Stimulated activated CD4-positive, alpha-beta T cell treated with anti-CD3 and anti-CD28 coated beads, Interleukin-12 subunit alpha, Interleukin-12 subunit beta, amount 100 ng/mL, for 24 hours (primary cell): ENCODE data around the gene INSM1.
"Not testable (repeated sequence)": the region's sequence is repeated elsewhere in the genome, so short reads cannot be mapped to it uniquely, and the experiment has no call there.

ENCODE experiments used
- DNase-seq, 2 experiments: peaks; one replicate each; pipeline ENCODE4 v3.0.0-alpha.2; 2020; ENCODE audit warnings: low read depth in 2 of 2

Gene INSM1, protein sequence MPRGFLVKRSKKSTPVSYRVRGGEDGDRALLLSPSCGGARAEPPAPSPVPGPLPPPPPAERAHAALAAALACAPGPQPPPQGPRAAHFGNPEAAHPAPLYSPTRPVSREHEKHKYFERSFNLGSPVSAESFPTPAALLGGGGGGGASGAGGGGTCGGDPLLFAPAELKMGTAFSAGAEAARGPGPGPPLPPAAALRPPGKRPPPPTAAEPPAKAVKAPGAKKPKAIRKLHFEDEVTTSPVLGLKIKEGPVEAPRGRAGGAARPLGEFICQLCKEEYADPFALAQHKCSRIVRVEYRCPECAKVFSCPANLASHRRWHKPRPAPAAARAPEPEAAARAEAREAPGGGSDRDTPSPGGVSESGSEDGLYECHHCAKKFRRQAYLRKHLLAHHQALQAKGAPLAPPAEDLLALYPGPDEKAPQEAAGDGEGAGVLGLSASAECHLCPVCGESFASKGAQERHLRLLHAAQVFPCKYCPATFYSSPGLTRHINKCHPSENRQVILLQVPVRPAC

DNA sequence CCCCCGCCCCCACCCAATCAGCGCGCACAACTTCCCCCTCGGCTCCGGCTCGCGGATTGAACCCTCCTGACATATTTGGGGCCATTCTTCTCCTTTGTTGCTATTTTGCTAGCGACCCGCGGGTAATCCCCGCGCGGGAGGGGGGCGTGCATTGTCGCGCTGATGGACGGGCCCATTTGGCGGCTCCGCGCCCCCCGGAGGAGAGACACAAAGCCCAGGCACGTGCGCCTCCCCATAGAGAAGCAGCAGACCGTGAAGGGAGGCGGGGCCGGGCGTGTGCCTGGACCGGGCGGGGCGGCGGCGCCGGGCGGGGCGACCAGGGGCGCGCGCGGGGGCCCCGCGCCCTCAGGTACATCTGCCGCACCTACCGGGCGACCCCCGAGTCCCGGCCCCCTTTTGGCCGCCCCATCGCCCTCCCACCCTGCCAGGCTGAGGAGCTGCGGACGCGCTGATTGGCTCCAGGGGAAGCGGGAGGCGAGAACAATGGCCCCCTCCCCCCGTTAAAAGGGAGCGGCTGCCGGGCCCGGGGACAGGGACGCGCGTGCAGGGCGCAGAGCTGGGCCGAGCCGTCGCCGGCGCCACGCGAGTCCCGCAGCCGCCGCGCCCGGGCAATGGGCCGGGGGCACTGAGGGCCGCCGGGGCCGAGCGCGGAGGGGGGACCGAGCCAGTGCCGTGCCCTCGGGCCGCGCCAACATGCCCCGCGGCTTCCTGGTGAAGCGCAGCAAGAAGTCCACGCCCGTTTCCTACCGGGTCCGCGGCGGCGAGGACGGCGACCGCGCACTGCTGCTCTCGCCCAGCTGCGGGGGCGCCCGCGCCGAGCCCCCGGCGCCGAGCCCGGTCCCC, at the start of gene INSM1:
Gene INSM1 (plus strand): TSS at position 530 of the 843 bp plus-strand sequence. CDS start 164 bp downstream, at position 694.
- DNase-seq: peak in 1 of 2 experiments; percentile 38

DNA sequence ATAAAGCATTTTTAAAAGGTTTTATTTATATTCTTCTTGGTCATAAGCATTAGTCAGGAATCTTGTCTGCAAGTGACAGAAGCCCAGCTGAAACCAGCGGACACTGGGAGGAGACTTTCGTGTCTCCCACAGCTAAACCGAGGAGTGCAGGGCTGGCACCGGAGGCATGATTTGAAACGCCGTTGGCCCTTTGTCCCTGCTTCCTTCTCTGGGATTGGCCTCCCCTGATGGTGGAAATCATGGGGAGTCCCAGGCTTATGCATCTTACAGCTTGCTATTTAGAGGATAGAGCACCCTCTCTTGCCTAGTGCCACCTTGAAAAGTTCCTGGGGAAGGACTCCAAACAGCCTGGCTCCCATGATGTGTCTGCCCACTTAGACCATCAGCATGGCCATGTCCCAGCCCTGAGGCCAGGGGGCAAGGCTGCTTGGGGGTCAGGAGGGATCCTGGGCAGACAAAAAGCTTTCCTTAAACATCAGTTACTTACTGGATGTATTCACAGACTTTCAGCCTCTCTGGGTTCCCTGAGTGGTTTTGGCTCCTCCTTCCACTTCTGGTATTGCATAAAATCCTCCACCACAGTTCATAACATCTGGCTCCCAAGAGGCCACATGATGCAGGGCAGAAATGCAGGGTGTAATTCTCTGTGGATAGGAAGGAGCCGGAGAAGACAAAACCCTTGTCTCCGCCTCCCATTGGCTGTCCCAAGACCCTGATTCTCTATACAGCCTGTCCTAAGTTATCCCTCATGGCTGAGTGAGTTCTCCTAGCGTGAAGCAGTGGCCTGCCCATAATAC, 49.3 kb upstream of the INSM1 start:
- DNase-seq: no peak

DNA sequence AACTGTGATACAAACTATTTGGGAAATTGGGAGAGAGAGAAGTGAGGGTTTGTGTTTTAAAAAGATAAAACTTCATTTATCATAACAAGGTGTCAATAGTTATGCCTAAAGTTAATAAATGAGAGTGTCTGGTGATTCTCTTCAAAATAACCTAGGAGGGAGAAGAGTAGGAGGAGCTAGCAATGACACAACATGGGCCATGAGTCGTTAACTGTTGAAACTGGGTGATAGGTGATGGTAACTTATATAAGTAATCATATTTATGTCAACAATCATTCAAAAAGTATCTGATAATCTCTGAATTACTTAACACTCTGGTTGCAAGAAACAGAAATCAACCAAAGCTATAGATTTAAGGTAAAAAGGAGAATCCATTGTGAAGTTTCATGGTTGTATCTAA, 46.8 kb upstream of the INSM1 start:
- DNase-seq: no peak

DNA sequence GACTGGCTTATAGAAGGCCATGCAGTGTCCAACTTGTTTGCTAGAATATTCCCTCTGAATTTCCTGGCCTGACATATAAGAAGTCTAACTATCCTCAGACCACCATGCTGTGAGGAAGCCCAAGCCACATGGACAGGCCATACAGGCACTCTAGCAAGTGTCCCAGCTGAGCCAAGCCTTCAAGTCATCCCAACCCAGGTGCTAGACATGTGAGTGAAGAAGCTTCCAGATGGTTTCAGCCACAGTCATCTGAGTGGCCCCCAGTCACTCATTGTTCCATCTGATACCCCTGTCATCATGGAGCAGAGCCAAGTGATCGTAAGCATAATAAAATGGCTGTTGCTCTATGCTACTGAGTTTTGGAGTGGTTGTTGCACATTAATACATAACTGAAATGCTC, 46.0 kb upstream of the INSM1 start:
- no peak for DNase-seq

GRCh38 chr20:20322912-20323311, 45.0 kb upstream of the INSM1 start:
- DNase-seq: no peak

GRCh38 chr20:20327746-20328145, 40.2 kb upstream of the INSM1 start:
- no peak for DNase-seq

DNA sequence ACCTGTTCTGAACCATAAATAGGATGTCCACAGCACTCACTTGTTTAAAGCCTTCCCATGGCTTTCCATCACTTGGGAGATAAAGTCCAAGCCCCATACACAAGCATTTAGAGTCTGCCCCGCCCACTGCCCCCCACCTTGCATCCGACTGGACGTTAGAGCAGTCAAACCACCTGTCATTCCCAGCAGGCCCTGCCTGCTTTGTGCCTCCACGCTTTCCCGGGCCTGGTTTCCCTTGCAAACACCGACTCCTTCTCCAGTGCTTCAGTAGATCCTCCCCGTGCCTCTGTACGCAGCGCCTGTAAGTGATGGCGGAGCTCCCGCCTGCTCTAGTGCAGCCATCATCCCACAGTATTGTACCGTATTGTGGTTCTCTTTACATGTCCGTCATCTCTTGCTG, 38.3 kb upstream of the INSM1 start:
- DNase-seq: no peak

DNA sequence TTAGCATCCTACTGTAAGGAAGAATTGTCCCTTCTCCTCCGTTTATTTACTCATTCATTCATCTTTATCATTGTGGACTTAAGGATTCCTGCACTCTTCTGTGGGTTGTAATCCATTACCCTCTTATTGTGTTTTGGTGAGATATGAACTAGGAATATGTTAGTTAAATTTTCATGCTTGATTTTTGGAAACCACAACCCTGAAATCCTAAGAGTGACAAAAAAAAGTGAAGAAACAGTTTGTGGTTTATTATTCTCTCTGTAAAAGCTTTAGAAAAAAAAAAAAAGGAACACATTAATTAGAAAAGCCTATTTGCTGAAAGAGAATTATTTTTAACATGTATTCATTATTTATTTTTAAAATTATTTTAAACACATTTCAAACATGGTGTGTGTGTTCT, 36.7 kb upstream of the INSM1 start:
- no peak for DNase-seq

- DNase-seq: no peak
Observed at GRCh38 chr20:20331817-20332216, 36.1 kb upstream of the INSM1 start.

- DNase-seq: no peak
Observed at GRCh38 chr20:20333866-20334265, 34.0 kb upstream of the INSM1 start.

- no peak for DNase-seq
Observed at GRCh38 chr20:20334489-20334888, 33.4 kb upstream of the INSM1 start.

GRCh38 chr20:20338133-20338730, 29.7 kb upstream of the INSM1 start:
- no peak for DNase-seq

GRCh38 chr20:20340443-20340842, 27.5 kb upstream of the INSM1 start:
- no peak for DNase-seq

DNA sequence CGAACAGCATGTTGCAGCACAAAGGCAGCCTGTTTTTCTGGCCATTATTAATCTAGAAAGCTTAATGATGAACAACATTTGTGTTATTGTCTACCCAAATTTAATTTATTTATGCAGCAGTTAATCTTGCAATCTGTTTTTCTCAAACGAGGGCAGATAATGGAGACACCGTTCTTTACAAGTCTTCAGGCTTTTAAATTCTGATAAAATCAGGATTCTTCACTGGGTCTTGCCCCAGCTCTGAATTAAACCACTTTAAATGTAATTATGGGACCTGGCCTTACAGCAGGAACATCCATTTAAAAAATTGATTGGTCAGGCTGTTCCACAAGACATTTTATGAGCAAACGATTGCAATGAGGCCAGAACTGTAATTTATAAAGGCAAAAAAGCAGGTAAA, 26.5 kb upstream of the INSM1 start:
- DNase-seq: no peak

- no peak for DNase-seq
Observed at GRCh38 chr20:20342066-20342465, 25.8 kb upstream of the INSM1 start.

- DNase-seq: no peak
Observed at GRCh38 chr20:20343932-20344331, 24.0 kb upstream of the INSM1 start.

DNA sequence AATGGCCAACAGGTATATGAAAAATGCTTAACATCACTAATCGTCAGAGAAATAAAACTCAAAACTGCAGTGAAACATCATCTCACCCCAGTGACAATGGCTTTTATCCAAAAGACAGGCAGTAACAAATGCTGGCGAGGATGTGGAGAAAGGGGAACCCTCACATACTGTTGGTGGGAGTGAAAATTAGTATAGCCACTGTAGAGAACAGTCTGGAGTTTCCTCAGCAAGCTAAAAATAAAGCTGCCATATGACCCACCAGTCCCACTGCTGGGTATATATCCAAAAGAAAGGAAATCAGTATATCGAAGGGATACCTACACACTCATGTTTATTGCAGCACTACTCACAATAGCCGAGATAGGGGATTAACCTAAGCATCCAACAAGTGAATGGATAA, 23.4 kb upstream of the INSM1 start:
- no peak for DNase-seq

GRCh38 chr20:20353576-20353975, 14.3 kb upstream of the INSM1 start:
- no peak for DNase-seq

DNA sequence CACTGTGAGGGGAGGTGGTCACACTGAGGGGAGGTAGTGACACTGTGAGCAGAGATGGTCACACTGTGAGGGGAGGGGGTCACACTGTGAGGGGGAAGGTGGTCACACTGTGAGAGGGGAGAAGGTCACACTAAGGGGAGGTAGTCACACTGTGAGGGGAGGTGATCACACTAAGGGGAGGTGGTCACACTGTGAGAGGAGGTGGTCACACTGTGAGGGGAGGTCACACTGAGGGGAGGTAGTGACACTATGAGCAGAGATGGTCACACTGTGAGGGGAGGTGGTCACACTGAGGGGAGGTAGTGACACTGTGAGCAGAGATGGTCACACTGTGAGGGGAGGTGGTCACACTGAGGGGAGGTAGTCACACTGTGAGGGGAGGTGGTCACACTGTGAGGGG, 12.4 kb upstream of the INSM1 start:
- not testable (repeated sequence) for DNase-seq

GRCh38 chr20:20358801-20359200, 9.1 kb upstream of the INSM1 start:
- DNase-seq: no peak

- no peak for DNase-seq
Observed at GRCh38 chr20:20359628-20360027, 8.3 kb upstream of the INSM1 start.
